Camera-type eye (tissue), 1 donor: Measurements from ENCODE around the gene HBG2. TPM values are rescaled to one million over a fixed set of nuclear protein-coding genes. Genes with fewer than 3 reads are reported as not detected.

Experiments used
- total RNA-seq: library from RNA; depleted of rRNA; stranded (reverse); fragments of >200 nt; gene quantifications from one replicate; pipeline ENCODE4 v1.2.3, GENCODE V29; 2014

The HBG2 gene
- total RNA-seq, result 1,428 TPM

DNA sequence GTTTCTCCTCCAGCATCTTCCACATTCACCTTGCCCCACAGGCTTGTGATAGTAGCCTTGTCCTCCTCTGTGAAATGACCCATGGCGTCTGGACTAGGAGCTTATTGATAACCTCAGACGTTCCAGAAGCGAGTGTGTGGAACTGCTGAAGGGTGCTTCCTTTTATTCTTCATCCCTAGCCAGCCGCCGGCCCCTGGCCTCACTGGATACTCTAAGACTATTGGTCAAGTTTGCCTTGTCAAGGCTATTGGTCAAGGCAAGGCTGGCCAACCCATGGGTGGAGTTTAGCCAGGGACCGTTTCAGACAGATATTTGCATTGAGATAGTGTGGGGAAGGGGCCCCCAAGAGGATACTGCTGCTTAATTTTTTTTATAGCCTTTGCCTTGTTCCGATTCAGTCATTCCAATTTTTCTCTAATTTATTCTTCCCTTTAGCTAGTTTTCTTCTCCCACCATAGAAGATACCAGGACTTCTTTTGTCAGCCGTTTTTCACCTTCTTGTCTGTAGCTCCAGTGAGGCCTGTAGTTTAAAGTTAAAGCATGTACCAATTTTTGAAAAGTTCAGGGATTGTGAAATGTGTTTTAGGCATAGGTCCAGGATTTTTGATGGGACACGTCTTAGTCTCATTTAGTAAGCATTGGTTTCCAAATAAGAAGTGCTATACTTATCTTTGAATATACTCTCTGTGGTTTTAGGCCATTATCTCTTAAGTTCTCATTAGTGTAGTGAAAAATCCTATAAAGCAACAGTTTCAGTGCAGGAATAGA, at the start of gene HBG2:
HBG2 (minus strand) TSS at position 136 of the 768 bp plus-strand sequence; CDS start at position 83, 53 bp downstream.

DNA sequence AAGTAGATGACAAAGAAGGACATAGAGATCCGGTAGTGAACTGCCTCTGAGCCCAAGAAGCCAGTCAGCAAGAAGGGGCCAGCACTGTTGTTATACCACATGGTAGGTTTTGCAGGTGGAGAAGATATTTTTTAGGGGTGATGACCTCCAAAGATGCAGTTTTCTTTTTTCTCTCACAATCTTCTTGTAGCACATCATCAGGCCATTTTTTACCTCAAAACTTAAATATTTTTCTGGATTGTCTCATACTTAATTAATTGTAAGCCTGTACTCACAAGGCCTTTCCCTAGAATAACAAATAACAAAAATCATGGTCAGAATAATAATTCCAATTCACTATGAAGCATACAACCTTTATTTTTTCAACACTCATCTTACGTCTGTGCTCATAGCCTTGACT, 47.3 kb upstream of the HBG2 start, which contains the start of gene OR51B4:
OR51B4 (minus strand) TSS at position 101 of the 400 bp plus-strand sequence; CDS start at position 101, 0 bp downstream.

GRCh38 chr11:5269715-5270147, 15.2 kb upstream of the HBG2 start, which contains the start of gene HBE1:
HBE1 (minus strand) TSS chr11:5269945; CDS start chr11:5269890, 55 bp downstream.

DNA sequence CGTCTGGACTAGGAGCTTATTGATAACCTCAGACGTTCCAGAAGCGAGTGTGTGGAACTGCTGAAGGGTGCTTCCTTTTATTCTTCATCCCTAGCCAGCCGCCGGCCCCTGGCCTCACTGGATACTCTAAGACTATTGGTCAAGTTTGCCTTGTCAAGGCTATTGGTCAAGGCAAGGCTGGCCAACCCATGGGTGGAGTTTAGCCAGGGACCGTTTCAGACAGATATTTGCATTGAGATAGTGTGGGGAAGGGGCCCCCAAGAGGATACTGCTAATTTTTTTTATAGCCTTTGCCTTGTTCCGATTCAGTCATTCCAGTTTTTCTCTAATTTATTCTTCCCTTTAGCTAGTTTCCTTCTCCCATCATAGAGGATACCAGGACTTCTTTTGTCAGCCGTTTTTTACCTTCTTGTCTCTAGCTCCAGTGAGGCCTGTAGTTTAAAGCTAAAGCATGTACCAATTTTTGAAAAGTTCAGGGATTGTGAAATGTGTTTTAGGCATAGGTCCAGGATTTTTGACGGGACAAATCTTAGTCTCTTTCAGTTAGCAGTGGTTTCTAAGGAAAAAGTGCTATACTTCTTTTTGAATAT, 4.7 kb downstream of the HBG2 start, which contains the start of gene HBG1:
HBG1 (minus strand) TSS at position 51 of the 590 bp plus-strand sequence. CDS start 53 bp downstream, outside the sequence.

DNA sequence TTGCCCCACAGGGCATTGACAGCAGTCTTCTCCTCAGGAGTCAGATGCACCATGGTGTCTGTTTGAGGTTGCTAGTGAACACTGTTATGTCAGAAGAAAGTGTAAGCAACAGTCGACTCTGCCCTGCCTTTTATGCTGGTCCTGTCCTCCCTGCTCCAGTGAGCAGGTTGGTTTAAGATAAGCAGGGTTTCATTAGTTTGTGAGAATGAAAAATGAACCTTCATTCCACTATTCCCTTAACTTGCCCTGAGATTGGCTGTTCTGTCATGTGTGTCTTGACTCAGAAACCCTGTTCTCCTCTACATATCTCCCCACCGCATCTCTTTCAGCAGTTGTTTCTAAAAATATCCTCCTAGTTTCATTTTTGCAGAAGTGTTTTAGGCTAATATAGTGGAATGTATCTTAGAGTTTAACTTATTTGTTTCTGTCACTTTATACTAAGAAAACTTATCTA, 20.2 kb downstream of the HBG2 start, which contains the start of gene HBD:
HBD (minus strand) TSS at position 103 of the 454 bp plus-strand sequence; CDS start at position 53, 50 bp downstream.

GRCh38 chr11:5226732-5227310, 27.8 kb downstream of the HBG2 start, which contains the start of gene HBB:
HBB (minus strand) TSS chr11:5227071; CDS start chr11:5227021, 50 bp downstream.

Other genes with a start within 250 kb of the HBG2 start
- not detected for gene OR52J3, start 208.3 kb downstream of the HBG2 start, total RNA-seq
- not detected for gene OR52E2, start 195.2 kb downstream of the HBG2 start, total RNA-seq
- 0.60 TPM for gene OR52E1, start 185.2 kb downstream of the HBG2 start, total RNA-seq
- gene OR52A5, start 116.4 kb downstream of the HBG2 start, total RNA-seq, result not detected
- not detected for gene OR52A1, start 100.0 kb downstream of the HBG2 start, total RNA-seq
- not detected for gene OR51V1, start 54.1 kb downstream of the HBG2 start, total RNA-seq
- 165 TPM for gene HBB, start 27.7 kb downstream of the HBG2 start, total RNA-seq
- gene HBD, start 20.3 kb downstream of the HBG2 start, total RNA-seq, result not detected
- 6.3 TPM for gene HBG1, start 4.9 kb downstream of the HBG2 start, total RNA-seq
- 1.5 TPM for gene HBE1, start 15.2 kb upstream of the HBG2 start, total RNA-seq
- not detected for gene OR51B4, start 47.2 kb upstream of the HBG2 start, total RNA-seq
- 0.44 TPM for gene OR51B2, start 69.5 kb upstream of the HBG2 start, total RNA-seq
- gene OR51B5, start 88.7 kb upstream of the HBG2 start, total RNA-seq, result 0.99 TPM
- gene OR51B6, start 96.7 kb upstream of the HBG2 start, total RNA-seq, result not detected
- not detected for gene OR51M1, start 129.0 kb upstream of the HBG2 start, total RNA-seq
- not detected for gene OR51Q1, start 167.3 kb upstream of the HBG2 start, total RNA-seq
- not detected for gene OR51I1, start 186.7 kb upstream of the HBG2 start, total RNA-seq
- not detected for gene OR51I2, start 194.5 kb upstream of the HBG2 start, total RNA-seq
- not detected for gene OR52D1, start 233.9 kb upstream of the HBG2 start, total RNA-seq